NCI-H526 treated with DMSO at 0.1 percent for 48 hours (cell line): ENCODE measurements around the gene RAB11FIP4.
A peak's percentile ranks its signal among the peaks of the same experiment; 100 is the strongest.

Experiments used
- DNase-seq: peaks from one replicate; lab custom pipeline; 2025; lab: John Stamatoyannopoulos, UW

The RAB11FIP4 gene

DNA sequence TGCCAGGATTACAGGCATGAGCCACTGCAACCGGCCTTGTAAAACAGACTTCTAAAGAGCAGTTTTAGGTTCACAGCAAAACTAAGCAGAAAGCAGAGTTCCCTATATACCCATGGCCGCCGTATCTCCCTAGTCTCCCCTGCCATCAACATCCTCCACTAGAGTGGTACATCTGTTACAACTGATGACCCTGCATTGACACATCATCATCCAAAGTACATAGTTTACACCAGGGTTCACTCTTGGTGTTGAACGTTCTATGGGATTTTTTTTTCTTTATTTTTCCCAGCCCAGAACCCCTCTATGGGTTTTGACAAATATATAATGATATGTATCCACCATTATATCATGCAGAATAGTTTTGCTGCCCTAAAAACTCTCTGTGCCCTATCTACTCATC lies 155.2 kb downstream of the RAB11FIP4 start:
- no peak for DNase-seq

- no peak for DNase-seq
Measured at GRCh38 chr17:31548709-31549108, 157.2 kb downstream of the RAB11FIP4 start.

DNA sequence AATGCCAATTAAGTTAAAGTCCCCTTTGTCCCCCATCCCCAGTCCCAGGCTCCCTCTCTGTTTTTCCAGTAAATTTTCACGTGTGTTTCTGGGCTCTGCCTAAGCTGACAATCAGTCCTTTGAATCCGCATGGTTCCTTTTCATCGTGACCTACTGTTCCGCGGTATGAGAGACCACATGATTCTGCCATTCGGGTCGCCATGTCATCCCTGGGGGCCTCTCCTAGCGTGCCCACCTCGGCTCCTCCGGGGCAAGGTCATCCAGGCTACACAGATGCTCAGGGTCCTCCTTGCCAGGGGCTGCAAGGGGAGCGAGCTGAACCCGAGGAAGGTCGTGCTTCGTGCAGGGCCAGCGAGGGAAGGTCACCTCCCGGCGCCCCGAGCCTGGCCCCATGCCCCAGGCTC lies 157.6 kb downstream of the RAB11FIP4 start:
- peak; percentile 42 for DNase-seq

GRCh38 chr17:31549525-31550388 lies 158.3 kb downstream of the RAB11FIP4 start:
- DNase-seq, result peak; percentile 95

- peak; percentile 75 for DNase-seq
Measured at GRCh38 chr17:31550389-31551056, 159.0 kb downstream of the RAB11FIP4 start.

DNA sequence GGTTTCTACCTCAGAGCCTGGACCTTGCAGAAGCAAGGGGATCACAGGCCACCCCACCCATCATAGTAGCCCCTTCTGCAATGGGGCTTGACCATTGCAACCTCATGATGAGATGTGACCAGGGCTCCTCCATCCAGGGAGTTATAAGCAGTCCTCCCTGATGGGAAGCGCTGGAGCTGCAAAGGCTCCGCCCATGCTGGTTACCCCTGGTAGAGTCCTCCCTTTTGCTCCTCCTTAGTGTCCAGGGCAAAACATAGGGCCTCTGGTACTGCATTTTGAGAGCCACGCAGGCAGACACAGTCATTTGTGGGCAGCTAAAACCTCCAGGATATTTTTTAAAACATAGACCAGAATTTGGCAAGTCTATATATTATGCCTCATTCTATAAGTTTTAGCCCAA lies 161.1 kb downstream of the RAB11FIP4 start:
- DNase-seq, result no peak

GRCh38 chr17:31553506-31553905 lies 162.0 kb downstream of the RAB11FIP4 start:
- no peak for DNase-seq

DNA sequence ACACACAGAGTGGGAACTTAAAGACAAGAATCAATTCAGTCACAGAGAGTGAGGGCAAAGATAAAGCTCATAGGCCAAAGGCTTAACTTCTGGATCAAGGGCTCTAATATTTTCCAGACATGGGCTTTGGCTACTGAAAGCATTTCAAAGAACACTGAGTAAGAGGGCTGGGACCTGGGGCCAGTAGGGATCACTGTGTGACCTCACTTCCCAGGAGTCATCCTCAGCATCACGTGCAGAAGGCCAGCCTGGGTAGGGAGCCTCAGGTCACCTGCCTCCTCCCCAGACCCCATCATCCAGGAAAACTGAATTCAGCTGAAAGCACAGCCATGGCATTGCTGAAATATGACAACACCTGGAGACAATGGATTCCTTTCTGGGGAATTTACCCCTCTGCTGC lies 163.5 kb downstream of the RAB11FIP4 start:
- DNase-seq, result no peak

- DNase-seq, result no peak
Measured at GRCh38 chr17:31556969-31557645, 165.6 kb downstream of the RAB11FIP4 start.

GRCh38 chr17:31558748-31559583 lies 167.5 kb downstream of the RAB11FIP4 start:
- peak; percentile 75 for DNase-seq

DNA sequence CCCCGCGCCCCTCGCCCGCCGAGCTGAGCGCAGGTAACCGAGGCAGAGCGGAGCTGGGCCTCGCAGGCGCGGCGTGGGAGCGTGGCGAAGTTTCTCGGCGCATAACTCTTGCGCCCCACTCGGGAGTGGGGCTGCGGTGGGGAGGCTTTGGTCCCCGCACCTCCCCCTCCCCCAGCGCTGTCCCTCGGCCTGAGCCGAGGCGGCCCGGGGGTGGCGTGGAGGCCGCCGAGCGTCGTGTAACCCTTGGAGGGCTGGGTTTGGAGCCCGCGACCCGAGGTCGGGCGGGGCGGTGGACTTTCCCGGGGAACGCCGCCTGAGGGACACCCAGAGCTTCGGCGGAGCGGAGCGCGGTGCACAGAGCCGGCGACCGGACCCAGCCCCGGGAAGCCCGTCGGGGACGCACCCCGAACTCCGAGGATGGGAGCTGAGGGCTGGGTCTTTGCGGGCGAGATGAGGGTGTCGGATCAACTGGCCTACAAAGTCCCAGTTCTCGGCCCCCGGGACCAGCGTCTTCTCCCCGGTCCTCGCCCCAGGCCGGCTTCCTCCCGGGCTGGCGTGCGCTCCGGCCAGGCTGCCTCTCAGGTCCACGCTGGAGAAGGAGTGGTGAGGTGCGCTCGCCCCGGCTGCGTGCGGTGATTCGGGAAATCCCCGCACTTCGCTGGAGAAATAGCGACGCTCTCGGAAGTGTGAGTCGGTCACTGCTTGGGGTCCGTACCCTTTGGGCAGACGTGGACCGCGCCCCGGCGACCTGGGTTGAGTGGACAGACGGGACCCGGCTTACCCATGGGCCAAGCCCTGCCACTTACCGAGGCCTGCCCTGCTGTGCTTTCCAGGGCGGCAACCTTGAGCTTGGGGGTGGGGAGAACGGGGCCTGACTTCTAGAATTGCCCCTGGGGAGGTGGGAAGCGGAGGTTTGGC lies 168.4 kb downstream of the RAB11FIP4 start:
- no peak for DNase-seq

DNA sequence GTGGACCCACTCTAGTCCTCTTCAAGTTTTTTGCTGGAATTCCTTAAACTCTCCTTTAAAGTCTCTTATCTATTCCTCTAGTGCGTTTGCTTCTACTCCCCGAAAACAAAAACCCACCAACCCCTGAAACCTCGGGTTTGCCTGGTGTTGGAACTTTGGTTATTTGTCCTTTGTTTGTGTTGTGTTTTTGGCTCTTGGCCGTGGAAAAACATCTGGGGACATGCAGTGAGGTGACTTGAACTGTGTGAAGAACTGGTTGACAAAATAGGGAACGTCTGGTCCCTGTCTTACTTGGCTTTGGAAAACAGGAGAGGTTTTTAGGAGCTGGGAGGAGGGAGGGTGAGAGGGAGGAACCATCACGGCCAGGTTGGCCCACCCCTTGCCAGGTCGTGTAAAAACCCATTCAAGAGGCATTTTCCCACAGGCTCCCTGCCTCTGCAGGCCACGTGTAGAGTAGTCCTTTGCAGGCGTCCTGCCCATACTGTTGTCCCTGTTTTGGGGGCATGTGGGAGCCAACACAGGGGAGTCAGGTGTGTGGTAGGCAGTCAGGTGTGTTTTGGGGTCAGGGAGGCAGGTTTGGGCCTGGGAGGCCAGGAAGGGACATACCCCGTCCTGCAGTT lies 169.3 kb downstream of the RAB11FIP4 start:
- no peak for DNase-seq

DNA sequence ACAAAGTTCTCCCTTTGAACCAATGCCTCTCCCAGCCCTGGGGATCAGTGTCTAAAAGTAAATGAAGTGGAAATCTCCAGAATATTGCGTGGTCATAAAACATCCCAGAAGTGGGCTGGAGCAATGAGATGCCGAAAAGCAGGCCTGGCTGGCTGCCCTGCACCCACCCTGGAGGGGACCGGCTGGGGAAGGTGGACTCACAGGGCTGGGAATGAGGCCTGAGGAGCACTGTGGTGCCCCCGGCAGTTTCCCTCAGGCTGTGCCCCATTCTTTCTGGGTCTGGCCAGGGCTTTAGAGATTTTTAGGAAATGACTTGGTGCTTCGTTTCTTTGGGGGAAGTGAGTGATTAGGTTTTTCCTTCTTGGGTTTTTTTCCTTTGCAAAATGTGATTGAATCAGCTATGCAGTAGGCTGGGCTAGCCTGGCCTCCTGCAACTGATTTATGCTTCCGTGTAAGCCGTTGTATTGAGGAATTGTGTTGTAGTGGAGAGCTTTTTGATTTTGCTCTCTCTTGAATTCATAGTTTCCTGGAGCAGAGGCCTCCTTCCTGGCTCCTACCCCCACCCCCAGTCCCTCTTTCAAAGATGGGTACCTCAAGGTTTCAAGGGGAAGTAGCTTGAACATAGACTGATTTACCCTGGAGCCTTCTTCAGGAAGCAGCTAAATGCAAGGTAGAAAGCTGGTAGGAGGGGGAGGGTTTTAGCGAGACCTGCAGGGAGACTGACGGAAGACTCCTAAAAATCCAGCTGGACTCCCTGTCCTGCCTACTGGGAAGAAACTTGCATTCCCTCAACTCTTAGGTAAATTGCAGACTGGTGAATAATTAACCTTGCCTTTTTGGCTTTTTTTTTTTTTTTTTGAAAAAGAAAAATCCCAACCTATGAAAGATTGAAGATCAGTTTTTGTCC lies 170.2 kb downstream of the RAB11FIP4 start:
- DNase-seq, result no peak

DNA sequence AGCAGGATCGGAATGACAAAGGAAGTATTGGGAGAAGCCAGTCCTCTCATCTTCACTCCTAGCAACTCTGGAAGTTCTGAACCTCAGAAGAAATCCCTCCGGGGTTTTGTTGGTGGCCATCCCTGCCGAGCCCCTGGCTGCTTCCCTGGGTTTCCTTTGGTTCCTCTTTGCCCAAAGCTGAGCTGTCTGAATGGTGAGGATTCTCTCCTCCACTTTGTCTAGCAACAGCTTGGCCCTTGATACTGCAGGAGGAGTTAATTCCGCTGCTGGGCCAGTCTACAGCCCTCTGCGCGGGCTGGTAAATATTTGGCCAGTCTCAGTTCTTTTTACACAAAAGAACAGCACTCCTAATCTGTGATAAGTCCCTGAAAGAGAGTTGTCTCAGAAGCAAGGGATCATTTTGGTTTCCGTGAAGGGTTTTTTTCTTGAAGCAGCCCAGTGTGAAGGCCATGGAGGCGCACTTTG lies 170.9 kb downstream of the RAB11FIP4 start:
- no peak for DNase-seq

- DNase-seq, result no peak
Measured at GRCh38 chr17:31564291-31564690, 172.8 kb downstream of the RAB11FIP4 start.

DNA sequence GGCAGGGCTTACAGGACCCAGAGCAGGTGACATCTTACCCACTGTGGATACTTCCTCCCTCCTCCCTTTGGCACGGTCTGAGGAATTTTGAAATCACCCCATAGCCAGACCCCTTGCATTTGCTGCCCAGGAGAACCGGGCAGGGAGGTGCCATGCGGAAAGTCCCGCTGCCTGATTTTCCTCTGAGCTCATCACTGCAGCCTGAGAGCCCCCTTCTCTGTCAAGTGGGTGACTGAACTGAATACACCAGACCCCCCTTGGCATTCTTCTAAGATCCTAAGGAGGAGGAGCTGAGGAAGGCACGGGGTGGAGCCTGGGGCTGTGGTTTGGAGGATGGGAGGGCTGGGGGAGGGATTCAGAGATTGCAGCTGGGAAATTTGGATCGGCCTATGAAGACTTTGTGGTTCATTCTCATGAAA lies 173.4 kb downstream of the RAB11FIP4 start:
- DNase-seq, result no peak

DNA sequence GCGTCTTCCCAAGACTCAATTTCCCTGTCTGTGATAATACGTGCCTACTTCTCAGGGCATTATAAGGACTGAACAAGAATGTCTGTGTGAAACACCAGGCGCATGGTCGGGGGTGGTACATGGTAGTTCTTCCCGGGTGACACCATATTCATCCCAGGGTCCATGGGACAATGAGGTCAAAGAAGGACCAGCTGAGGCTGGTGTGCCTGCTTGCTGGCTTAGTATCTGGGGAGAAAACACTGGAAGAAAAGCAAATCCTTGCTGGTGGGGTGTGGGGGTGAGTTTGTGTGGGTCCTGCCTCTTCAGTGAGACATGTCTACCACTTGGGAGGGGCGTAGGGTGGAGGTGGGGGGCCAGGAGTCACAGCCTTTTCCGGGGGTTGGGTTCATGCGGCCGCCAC lies 174.2 kb downstream of the RAB11FIP4 start:
- DNase-seq, result no peak

- DNase-seq, result no peak
Measured at GRCh38 chr17:31566247-31566991, 174.9 kb downstream of the RAB11FIP4 start.
